ENCODE data around the gene ZNF23. TPM values are rescaled to one million over a fixed set of nuclear protein-coding genes. Genes with fewer than 3 reads are reported as not detected.

Gene ZNF23
- total and polyA plus RNA-seq, 12 donors: 3.7 to 12.4 (median 5.8) TPM

DNA sequence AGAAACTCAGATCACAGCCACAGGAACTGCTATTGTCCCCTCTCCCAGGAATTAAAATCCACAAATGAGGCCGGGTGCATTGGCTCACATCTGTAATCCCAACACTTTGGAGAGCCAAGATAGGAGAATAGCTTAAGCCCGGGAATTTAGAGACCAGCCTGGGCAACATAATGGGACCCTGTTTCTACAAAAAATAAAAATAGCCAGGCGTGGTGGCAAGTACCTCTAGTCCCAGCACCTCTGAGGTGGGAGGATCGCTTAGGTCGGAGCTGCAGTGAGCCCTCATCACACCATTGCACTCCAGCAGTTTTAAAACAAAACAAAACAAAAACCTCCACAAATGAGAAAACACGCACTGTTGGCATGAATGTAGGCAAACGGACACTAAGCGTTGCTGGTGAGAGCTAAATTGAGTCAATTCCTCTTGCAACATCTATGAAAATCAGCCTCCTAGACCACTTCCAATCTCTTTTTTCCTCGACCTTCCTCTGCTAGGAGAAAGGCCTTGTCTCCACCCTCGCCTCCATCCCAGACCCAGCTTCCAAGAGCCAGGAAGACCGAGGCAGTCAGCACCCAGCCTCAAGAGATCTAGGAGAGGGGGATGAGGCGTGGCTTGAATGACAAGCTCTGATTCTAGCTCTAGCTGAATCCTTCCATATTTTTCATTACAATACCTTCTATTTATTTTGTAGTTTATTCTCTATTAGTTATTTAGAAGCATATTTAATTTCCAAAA, 35.0 kb downstream of the ZNF23 start:
- Histone ChIP-seq H3K27me3 (peaks cover 7 to 82% (median 55%) of the 10 kb centered on the region in 7 donors), H3K4me1 (no peaks in the 10 kb centered on the region), H3K4me3 (no peak overlapping the region), H3K9me3 (peaks cover 0 to 15% (median 0%) of the 10 kb centered on the region in 11 donors), H3K36me3 (no peaks in the 10 kb centered on the region), H3K27ac (no peak overlapping the region)
- 58 to 67% methylated on average over 12 of the region's 12 CpGs for WGBS, 2 donors
- ATAC-seq (no peak), DNase-seq (no peak)
- intact Hi-C loops (cut with DNase I): no loop called here
- TF ChIP-seq, protein P1, sequence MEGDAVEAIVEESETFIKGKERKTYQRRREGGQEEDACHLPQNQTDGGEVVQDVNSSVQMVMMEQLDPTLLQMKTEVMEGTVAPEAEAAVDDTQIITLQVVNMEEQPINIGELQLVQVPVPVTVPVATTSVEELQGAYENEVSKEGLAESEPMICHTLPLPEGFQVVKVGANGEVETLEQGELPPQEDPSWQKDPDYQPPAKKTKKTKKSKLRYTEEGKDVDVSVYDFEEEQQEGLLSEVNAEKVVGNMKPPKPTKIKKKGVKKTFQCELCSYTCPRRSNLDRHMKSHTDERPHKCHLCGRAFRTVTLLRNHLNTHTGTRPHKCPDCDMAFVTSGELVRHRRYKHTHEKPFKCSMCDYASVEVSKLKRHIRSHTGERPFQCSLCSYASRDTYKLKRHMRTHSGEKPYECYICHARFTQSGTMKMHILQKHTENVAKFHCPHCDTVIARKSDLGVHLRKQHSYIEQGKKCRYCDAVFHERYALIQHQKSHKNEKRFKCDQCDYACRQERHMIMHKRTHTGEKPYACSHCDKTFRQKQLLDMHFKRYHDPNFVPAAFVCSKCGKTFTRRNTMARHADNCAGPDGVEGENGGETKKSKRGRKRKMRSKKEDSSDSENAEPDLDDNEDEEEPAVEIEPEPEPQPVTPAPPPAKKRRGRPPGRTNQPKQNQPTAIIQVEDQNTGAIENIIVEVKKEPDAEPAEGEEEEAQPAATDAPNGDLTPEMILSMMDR (IDR thresholded peaks at IDR 0.05): no peak

DNA sequence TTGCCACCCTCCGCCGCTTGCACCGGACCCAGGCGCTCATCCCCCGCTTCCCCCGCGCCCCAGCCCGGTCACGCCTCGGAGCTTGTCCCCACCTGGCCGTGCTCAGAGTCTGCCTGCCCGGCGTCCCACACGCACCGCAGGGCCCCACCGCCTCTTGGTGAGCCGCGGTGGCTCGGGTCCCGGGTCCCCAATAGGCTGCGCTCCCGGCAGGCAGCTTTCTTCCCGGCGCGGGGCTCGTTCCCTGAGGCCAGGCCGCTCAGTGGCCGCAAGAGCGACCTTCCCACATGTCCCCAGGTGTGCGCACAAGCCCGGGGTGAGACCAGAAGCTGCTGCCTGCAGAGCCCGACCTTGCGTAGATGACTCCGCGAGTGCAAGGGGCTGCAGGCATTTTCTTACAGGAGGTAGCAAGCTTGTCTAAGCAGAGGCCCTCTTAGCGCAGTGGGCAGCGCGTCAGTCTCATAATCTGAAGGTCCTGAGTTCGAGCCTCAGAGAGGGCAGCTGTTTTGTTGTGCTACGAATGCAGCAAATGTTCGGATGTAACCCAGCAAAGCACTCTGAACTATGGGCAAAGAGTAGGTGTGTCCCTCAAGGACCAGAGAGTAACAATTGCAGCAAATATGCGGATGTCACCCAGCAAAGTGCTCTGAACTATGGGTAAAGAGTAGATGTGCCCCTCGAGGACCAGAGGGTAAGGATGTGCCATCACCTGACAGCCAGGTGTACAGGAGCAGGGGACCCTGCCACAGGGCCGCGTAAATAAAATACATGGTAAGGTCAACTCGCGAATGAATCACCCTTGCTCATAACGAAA, 35.8 kb downstream of the ZNF23 start:
- Histone ChIP-seq H3K9me3 (peaks cover 0 to 15% (median 0%) of the 10 kb centered on the region in 11 donors), H3K36me3 (no peaks in the 10 kb centered on the region), H3K4me1 (no peaks in the 10 kb centered on the region), H3K27me3 (peaks cover 7 to 74% (median 50%) of the 10 kb centered on the region in 7 donors), H3K27ac (no peak overlapping the region), H3K4me3 (peak overlapping the region in 1 of 10 donors; percentile 6)
- TF ChIP-seq, protein P1 (IDR thresholded peaks at IDR 0.05): no peak
- intact Hi-C loops (cut with DNase I): no loop called here
- 2% methylated on average over 48 of the region's 48 CpGs for WGBS, 2 donors
- DNase-seq: no peak
- ATAC-seq: peak in 1 of 8 donors; percentile 30

DNA sequence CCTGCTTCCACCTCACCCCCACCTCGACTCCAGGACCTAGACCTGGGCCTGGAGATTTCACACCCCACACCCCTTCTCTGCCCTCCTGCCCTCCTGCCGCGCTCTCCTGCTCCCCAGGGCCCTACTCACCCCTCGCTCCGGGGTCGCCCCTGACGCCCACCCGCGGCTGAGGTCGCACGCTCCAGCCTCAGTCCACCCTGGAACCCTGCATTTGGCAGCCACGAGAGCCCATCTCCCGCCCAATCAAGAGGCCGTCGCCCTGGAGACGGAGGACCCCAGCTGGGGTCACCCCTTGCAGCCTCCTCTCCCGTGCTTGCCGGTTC, 36.3 kb downstream of the ZNF23 start:
- intact Hi-C loops (cut with DNase I): no loop called here
- H3K36me3 ChIP-seq: no peaks in the 10 kb centered on the region
- H3K4me1 ChIP-seq: no peaks in the 10 kb centered on the region
- TF ChIP-seq, protein P1 (IDR thresholded peaks at IDR 0.05): no peak
- ATAC-seq (no peak), DNase-seq (no peak)
- no peak overlapping the region for H3K27ac ChIP-seq
- WGBS, 2 donors: 2 to 6% methylated on average over 18 of the region's 18 CpGs
- peaks cover 7 to 70% (median 50%) of the 10 kb centered on the region in 7 donors for H3K27me3 ChIP-seq
- H3K9me3 ChIP-seq: peaks cover 0 to 19% (median 0%) of the 10 kb centered on the region in 11 donors
- H3K4me3 ChIP-seq: no peak overlapping the region

DNA sequence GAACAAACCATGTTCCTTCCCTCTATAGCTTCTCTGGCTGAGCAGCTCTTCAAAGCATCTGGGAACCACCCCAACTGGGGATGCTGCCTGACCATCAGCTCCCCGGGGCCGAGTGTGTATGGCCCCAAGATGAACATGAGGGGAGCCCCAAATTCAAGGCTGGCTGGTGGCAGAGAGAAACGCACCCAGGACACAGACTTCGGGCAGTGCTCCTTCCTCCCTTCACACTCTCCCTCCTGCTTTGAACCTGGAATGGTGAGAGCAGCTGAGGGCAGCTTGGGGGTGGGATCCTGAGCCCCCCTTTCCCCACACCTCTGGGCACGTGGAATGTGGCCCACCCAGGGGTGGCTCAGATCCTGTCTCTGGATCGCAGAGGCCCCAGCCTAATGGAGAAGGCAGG, 37.4 kb downstream of the ZNF23 start:
- Histone ChIP-seq H3K4me1 (no peaks in the 10 kb centered on the region), H3K9me3 (peaks cover 0 to 23% (median 0%) of the 10 kb centered on the region in 11 donors), H3K27me3 (peaks cover 7 to 66% (median 40%) of the 10 kb centered on the region in 7 donors), H3K36me3 (no peaks in the 10 kb centered on the region), H3K27ac (no peak overlapping the region), H3K4me3 (no peak overlapping the region)
- intact Hi-C loops (cut with DNase I): no loop called here
- ATAC-seq (no peak), DNase-seq (no peak)
- WGBS, 2 donors: 61 to 69% methylated on average over 6 of the region's 6 CpGs
- TF ChIP-seq, protein P1 (IDR thresholded peaks at IDR 0.05): no peak

All from heart right ventricle (tissue), 16 donors.